KG1 (cell line): Measurements from ENCODE around the gene CLCN3.
"Not testable (repeated sequence)": the region's sequence is repeated elsewhere in the genome, so short reads cannot be mapped to it uniquely, and the experiment has no call there.

Experiments used
- DNase-seq: peaks from one replicate; lab custom pipeline; 2025; lab: John Stamatoyannopoulos, UW

The CLCN3 gene

DNA sequence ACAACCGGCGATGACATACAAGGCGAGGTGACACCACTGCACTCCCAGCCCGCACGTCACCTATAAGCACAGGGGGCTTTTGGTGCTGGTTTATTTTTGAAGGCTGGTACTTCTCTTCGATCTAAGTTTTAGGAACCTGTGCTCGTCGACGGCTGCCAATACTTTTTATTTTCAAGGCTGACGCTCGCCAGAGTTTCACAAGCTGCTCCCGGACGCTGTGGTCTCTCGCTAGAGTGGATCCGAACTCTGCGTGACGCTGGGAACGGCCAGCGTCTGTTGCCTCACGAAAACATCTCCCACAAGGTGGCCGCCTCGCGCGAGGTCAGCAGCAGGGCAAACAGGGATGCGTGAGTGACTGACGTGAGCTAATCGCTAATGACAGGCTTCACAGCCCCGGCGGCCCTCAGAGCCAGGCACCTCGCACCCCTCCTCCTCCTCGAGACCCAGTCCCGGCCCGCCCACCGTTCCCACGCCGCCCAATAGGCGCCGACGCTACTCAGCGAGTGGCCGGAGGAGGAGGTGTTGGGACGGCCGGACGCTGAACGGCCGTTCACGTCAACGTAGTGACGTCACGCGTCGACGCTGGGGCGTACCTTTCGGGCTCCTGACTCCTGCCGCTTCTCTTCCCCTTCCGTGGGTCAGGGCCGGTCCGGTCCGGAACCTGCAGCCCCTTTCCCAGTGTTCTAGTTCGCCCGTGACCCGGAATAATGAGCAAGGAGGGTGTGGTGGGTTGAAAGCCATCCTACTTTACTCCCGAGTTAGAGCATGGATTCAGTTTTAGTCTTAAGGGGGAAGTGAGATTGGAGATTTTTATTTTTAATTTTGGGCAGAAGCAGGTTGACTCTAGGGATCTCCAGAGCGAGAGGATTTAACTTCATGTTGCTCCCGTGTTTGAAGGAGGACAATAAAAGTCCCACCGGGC, at the start of gene CLCN3:
TSS of gene CLCN3 (plus strand) at position 621 of the 922 bp plus-strand sequence. CDS start 15,351 bp downstream, outside the sequence.
- peak; percentile 66 for DNase-seq

GRCh38 chr4:169571012-169571411, 49.4 kb upstream of the CLCN3 start:
- DNase-seq, result not testable (repeated sequence)

- no peak for DNase-seq
These were observed 48.9 kb upstream of the CLCN3 start for GRCh38 chr4:169571435-169571834.

DNA sequence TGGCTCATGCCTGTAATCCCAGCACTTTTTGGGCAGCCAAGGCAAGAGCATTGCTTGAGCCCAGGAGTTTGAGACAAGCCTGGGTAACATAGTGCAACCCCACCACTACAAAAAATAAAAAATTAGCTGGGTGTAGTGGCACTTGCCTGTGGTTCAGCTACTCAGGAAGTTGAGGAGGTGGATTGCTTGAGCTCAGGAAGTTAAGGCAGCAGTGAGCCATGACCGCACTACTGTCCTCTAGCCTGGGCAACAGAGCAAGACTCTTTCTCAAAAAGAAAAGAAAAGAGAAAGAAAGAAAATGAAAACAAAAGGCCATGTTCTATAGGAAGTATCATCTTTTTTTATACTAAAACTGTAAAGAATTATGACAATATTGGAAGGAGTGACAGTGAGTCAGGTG, 46.5 kb upstream of the CLCN3 start:
- no peak for DNase-seq

GRCh38 chr4:169582203-169582602, 38.2 kb upstream of the CLCN3 start:
- DNase-seq, result no peak

GRCh38 chr4:169582706-169583105, 37.7 kb upstream of the CLCN3 start:
- DNase-seq, result no peak

- DNase-seq, result no peak
These were observed 36.8 kb upstream of the CLCN3 start for GRCh38 chr4:169583563-169583962.

DNA sequence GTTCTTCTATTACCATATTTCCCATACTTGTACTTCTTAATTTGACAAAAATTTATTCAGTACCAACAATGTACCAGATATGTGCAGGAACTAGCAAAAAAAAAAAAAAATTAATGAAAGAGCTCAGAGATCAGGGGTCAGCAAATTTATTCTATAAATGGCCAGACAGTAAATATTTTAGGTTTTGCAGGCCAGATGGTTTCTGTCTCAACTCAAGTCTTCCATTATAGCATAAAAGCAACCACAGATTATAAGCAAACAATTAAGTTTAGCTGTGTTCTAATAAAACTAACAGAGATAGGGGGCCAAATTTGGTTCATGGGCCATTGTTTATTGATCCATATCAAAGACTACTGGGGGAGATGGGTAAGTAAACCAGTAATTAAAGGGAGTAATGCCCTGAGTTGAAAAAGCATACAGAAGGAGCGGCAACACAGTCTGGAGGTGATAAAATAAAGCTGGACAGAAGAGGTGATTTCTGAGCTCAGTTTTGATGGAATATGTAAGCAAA, 27.3 kb upstream of the CLCN3 start:
- no peak for DNase-seq

- DNase-seq, result no peak
These were observed 25.7 kb upstream of the CLCN3 start for GRCh38 chr4:169594560-169595195.

GRCh38 chr4:169601016-169601771, 19.2 kb upstream of the CLCN3 start:
- DNase-seq, result no peak

DNA sequence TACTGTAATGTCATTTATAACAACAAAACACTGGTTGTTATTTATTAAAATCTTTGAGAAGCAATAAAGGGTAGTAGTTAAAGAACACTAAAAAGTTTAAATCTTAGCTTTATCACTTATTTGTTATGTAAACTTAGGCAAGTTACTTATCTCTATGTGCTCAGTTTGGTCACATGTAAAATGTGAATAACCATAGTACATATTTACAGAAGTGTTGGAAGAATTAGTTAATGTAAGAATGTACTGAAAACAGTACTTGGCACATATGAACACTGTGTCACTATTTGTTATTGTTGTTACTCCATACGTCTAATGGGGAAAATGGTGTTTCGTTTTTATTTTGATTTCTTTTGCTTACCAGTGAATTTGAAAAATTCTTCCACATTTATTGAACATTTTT, 17.1 kb upstream of the CLCN3 start:
- no peak for DNase-seq

- peak; percentile 11 for DNase-seq
These were observed 16.1 kb upstream of the CLCN3 start for GRCh38 chr4:169604131-169604900.

DNA sequence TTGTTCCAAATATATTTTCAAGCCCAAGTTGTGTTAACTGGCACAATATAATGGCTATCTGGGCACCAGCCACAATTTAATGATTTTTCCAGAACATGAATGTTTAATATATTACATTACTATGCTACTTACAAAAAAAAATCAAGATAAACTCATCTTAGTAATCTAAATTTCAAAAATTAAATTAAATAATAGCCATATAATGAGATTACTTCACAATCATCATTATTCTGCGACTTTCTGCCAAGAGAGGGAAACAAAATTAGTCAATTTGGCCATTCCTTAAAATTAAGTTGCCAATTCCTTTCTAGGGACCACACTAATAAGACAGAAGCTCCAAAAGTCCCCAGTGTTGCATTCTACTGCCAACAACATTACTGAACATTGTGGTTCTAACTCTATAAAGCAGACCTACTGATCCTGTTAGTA, 15.5 kb upstream of the CLCN3 start:
- DNase-seq, result no peak

DNA sequence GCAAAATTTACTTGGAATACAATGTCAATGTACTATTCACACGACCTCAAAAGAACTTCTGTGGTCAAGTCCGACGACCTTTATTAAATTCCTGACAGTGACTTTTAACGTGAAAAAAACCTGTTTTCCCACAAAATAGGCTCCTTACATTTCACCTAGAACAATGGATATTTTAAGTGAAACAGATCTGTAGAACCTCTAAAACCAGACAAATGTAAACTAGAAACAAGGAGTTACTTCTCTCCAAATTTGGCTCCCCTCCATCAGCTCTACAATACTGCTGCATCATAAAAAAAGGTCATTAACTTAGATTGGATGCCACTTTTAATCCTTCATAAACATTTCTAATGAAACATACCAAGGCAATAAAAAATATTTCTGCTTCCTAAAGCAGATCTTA, 9.2 kb upstream of the CLCN3 start:
- DNase-seq, result no peak

DNA sequence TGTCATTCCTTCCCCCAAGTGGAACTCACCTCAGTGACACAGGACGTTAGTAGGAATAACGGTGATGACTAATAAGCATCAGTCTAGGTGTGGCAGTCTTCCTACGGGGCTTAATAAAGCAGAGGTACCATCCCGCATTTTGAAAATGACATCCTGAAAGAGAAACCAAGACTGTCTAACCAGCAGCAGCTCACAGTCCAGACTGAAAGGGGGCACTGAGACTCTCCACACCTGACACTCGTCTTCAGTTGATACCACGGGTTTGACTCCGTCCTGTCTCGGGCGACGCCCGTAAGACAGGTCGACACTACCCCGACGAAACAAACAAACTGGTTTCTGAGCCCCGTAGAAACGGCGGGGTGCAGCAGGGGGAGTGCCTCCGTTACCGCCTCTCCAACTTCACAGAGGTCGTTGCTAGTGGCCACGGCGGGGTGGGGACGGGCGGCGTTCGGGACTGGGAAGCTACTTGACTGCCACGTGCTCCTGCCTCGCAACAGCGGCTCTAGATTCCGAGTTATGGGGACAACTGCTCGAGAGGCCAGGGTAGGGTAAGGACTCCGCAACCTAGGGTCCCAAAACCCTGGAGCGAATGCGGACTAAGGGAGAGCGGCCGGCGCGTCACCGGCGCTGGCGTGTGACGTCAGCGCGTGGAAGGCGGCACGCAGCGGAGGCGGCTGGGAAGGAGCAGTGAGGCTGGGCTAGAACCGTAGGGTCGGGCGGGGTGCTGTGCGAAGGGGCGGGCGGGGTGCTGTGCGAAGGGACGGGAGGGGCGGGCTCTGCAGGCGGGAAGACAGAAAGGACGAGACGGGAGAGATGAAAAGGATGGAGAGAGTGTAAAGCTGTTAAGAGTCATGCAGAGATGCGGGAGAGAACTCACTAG, 8.1 kb upstream of the CLCN3 start, which contains the start of gene NEK1:
TSS of gene NEK1 (minus strand) at position 593 of the 880 bp plus-strand sequence. CDS start 9,953 bp downstream, outside the sequence.
- DNase-seq, result peak; percentile 17

DNA sequence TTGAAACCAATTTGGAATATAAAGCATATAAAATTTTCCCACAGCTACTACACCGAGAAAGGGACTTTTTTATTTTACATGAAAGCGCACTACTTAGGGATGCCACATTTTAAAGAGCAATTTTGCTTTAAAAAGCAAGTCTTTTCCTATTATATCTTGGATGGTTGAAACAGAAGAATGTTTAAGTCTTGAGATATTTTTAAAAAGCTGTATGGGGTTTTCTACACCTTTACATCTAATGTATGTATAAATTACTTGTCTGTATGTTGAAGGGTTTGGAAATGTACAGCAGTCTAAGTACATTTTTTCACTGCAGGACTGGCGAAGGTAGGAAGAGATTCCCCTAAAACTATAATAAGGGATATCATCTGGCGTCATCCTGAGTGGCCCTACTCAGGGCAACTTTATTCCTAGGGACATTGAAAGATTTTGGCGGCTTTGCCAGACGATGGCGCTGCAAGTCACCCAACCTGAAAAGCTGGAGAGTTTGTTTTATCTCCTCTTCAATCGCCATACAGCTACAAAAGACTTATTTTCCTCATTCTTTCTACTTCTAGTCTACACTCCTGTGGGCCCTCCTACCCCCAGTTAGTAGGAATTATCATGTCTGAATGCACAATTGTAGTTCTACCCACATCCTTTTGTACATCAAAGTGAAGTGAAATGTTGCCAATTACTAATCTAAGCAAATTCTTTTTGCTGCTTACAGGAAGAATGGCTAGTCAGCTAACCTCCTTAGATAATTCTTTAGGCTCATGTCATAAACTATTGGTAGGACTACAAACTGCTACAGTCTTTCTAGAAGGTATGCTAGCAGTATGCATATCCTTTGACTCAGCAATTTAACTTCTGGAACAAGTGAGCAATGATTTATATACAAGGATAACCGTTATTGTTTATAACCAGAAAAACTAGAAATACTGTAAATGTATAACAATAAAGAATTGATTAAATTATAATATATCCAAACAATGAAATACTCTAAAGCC, 7.2 kb upstream of the CLCN3 start:
- DNase-seq, result peak; percentile 11

- DNase-seq, result no peak
These were observed 4.8 kb upstream of the CLCN3 start for GRCh38 chr4:169615467-169616106.

GRCh38 chr4:169616846-169617245, 3.5 kb upstream of the CLCN3 start:
- DNase-seq, result no peak

- DNase-seq, result no peak
These were observed 3.1 kb upstream of the CLCN3 start for GRCh38 chr4:169617306-169617705.
